HG03064 (cell line): ENCODE data around the gene TECTA.
"Not testable (repeated sequence)": the region's sequence is repeated elsewhere in the genome, so short reads cannot be mapped to it uniquely, and the experiment has no call there.

ENCODE experiments used
- ATAC-seq: cut with Tn5 transposase; IDR thresholded peaks from one replicate; pipeline ENCODE4 v1.9.1; 2021; ENCODE audit warnings: low read depth; ENCODE audit not compliant: unreplicated experiment

Gene TECTA

DNA sequence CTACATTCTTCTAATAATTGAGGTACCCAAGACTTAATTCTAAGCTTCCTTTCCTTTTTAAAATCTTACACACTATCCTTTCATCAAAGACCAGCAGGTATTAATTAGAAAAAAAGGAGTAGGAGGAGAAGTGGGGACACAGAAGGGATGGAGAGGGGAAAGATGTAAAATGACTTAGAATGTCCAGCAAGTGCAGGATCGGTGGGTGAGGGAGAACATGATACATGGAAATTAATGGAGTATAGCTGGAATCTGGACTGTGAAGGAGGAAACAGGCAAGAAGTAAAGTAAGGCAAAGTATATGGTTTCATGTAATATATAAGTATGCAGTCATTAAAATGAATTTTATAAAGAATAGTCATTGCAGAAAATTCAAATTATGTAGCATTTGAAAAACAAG is 127.8 kb downstream of the TECTA start:
- ATAC-seq = no peak

GRCh38 chr11:121229495-121230215 is 128.6 kb downstream of the TECTA start:
- no peak for ATAC-seq

GRCh38 chr11:121231576-121232278 is 130.7 kb downstream of the TECTA start:
- ATAC-seq = no peak

GRCh38 chr11:121235057-121235456 is 134.0 kb downstream of the TECTA start:
- no peak for ATAC-seq

GRCh38 chr11:121236115-121237001 is 135.3 kb downstream of the TECTA start:
- ATAC-seq = no peak

- ATAC-seq = not testable (repeated sequence)
Measured at GRCh38 chr11:121237247-121237646, 136.2 kb downstream of the TECTA start.

GRCh38 chr11:121237686-121238658 is 136.9 kb downstream of the TECTA start:
- no peak for ATAC-seq

DNA sequence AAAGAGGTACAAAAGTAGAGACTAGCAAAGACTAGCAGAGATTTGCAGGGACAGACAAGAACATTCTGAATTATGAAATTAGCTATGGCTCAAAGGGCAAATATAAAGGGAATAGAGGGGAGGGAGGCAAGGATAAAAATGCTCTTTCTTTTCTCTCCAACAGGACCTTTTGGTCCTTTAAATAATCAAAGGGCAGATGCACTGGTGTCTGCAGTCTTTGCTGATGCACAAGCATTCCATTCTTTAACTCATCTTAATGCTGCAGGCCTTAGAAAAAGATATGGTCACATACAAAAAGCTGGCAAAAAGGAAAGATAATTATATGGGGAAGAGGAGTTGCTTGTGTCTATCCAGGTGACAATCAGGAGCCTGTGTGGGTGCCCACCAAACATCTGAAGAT is 137.9 kb downstream of the TECTA start:
- ATAC-seq = no peak

DNA sequence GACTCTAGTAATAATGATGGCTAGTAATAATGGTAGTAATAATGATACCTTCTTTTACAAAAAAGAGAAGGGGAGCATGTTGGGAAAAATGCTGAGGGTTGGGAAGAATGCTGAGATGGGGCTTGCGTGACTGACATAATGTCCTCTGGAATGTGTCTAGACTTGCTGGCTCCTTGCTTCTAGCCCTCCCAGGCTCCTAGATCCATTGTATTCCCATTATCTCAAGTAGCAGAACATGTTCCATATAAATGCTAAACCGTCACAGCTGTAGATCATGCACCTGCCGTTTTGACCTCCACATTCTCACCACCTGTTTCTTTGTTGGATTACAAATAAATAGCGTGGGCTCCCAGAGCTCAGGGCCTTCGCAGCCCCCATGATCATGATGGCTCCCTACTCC is 139.0 kb downstream of the TECTA start:
- ATAC-seq = not testable (repeated sequence)

- no peak for ATAC-seq
Measured at GRCh38 chr11:121240650-121241303, 139.7 kb downstream of the TECTA start.
